SK-N-SH treated with all-trans-retinoic acid at 6 μM for 48 hours (cell line): ENCODE data around the gene SULT2B1.

Source experiments
- ATAC-seq: fragments of 200-7000 bp; cut with Tn5 transposase; 3 replicates; pipeline ENCODE4 v1.9.1; 2020; ENCODE audit warnings: mild to moderate bottlenecking, moderate library complexity
- ARNTL ChIP-seq: fragments of 450-650 bp; formaldehyde crosslinking; IDR thresholded peaks from 2 replicates; pipeline ENCODE4 v1.5.0; 2020; ENCODE audit warnings: low read depth, mild to moderate bottlenecking, moderate library complexity, borderline replicate concordance
- BACH2 ChIP-seq: fragments of 250-450 bp; sonication (Bioruptor Pico); IDR thresholded peaks from 2 replicates; pipeline ENCODE4 v1.9.0; 2021; ENCODE audit warnings: mild to moderate bottlenecking, borderline replicate concordance
- CSDC2 ChIP-seq: fragments of 250-450 bp; sonication (Bioruptor Pico); IDR thresholded peaks from 2 replicates; pipeline ENCODE4 v1.5.0; 2020; ENCODE audit warnings: mild to moderate bottlenecking, moderate library complexity
- ESRRG ChIP-seq: fragments of 250-450 bp; sonication (Bioruptor Pico); IDR thresholded peaks from 2 replicates; pipeline ENCODE4 v1.6.1; 2021; ENCODE audit warnings: mild to moderate bottlenecking
- GLIS3 ChIP-seq: fragments of 250-450 bp; sonication (Bioruptor Pico); IDR thresholded peaks from 2 replicates; pipeline ENCODE4 v1.5.0; 2020; ENCODE audit warnings: mild to moderate bottlenecking, moderate library complexity
- ISL1 ChIP-seq: fragments of 250-450 bp; sonication (Bioruptor Pico); IDR thresholded peaks from 2 replicates; pipeline ENCODE4 v2.1.2; 2022; ENCODE audit warnings: mild to moderate bottlenecking, moderate library complexity
- OSR1 ChIP-seq: fragments of 250-450 bp; sonication (Bioruptor Pico); IDR thresholded peaks from 2 replicates; pipeline ENCODE4 v1.8.0; 2022; ENCODE audit warnings: moderate library complexity, mild to moderate bottlenecking, inconsistent platforms
- PPARA ChIP-seq: fragments of 250-450 bp; sonication (Bioruptor Pico); IDR thresholded peaks from 2 replicates; pipeline ENCODE4 v1.5.0; 2020; ENCODE audit warnings: mild to moderate bottlenecking, borderline replicate concordance
- RARB ChIP-seq: fragments of 250-450 bp; sonication (Bioruptor Pico); IDR thresholded peaks from 2 replicates; pipeline ENCODE4 v1.8.0; 2021; ENCODE audit warnings: mild to moderate bottlenecking, moderate library complexity
- SNAI2 ChIP-seq: fragments of 250-450 bp; sonication (Bioruptor Pico); IDR thresholded peaks from 2 replicates; pipeline ENCODE4 v1.5.0; 2020; ENCODE audit warnings: mild to moderate bottlenecking, moderate library complexity
- TCF4 ChIP-seq: fragments of 250-450 bp; sonication (Bioruptor Pico); IDR thresholded peaks from 2 replicates; pipeline ENCODE4 v1.8.0; 2021; ENCODE audit warnings: mild to moderate bottlenecking, moderate library complexity, borderline replicate concordance
- TOX ChIP-seq: fragments of 250-450 bp; sonication (Bioruptor Pico); IDR thresholded peaks from 2 replicates; pipeline ENCODE4 v1.8.0; 2021; ENCODE audit warnings: mild to moderate bottlenecking, moderate library complexity, borderline replicate concordance
- ZC3H10 ChIP-seq: fragments of 250-450 bp; sonication (Bioruptor Pico); IDR thresholded peaks from 2 replicates; pipeline ENCODE4 v1.5.1; 2021; ENCODE audit warnings: mild to moderate bottlenecking, moderate library complexity
- ZFP3 ChIP-seq: fragments of 250-450 bp; sonication (Bioruptor Pico); IDR thresholded peaks from 2 replicates; pipeline ENCODE4 v1.5.0; 2020; ENCODE audit warnings: mild to moderate bottlenecking, moderate library complexity
- ZFP30 ChIP-seq: fragments of 450-650 bp; formaldehyde crosslinking; IDR thresholded peaks from 2 replicates; pipeline ENCODE4 v1.5.0; 2022; ENCODE audit warnings: mild to moderate bottlenecking, moderate library complexity
- ZNF565 ChIP-seq: fragments of 450-650 bp; formaldehyde crosslinking; conservative IDR thresholded peaks from 2 replicates; pipeline ENCODE4 v1.5.0; 2020; ENCODE audit warnings: low read depth, mild to moderate bottlenecking, moderate library complexity
- ZNF70 ChIP-seq: fragments of 450-650 bp; formaldehyde crosslinking; IDR thresholded peaks from 2 replicates; pipeline ENCODE4 v1.5.0; 2020; ENCODE audit warnings: mild to moderate bottlenecking, moderate library complexity
- ZNF8 ChIP-seq: fragments of 450-650 bp; formaldehyde crosslinking; IDR thresholded peaks from 2 replicates; pipeline ENCODE4 v1.5.0; 2020; ENCODE audit warnings: mild to moderate bottlenecking, moderate library complexity
- TF ChIP-seq, protein P1 (sequence below): fragments of 250-450 bp; sonication (Bioruptor Pico); IDR thresholded peaks from 2 replicates; pipeline ENCODE4 v1.8.0; 2020; ENCODE audit warnings: mild to moderate bottlenecking, moderate library complexity, borderline replicate concordance
- TF ChIP-seq, protein P2 (sequence below): fragments of 250-450 bp; sonication (Bioruptor Pico); IDR thresholded peaks from 2 replicates; pipeline ENCODE4 v1.5.0; 2020; ENCODE audit warnings: mild to moderate bottlenecking, moderate library complexity
- TF ChIP-seq, protein P3 (sequence below): fragments of 250-450 bp; sonication (Bioruptor Pico); IDR thresholded peaks from 2 replicates; pipeline ENCODE4 v1.5.1; 2020; ENCODE audit warnings: low read depth, mild to moderate bottlenecking, moderate library complexity

SULT2B1 gene

DNA sequence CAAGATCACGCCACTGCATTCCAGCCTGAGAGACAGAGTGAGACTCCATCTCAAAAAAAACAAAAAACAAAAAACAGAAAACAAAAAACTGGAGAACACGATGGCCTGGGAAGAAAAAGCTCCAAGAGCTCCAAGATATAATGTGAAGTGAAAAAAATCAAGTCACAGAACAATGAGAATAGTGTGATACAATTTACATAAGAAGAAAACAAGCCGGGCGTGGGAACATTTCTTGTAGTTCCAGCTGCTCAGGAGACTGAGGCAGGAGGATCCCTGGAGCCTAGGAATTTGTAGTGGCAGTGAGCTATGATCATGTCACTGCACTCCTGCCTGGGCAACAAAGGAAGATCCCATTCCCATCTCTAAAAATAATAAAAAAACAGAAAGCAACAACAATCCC, 31.8 kb upstream of the SULT2B1 start:
- no peak for TF ChIP-seq ESRRG
- ATAC-seq = no peak

DNA sequence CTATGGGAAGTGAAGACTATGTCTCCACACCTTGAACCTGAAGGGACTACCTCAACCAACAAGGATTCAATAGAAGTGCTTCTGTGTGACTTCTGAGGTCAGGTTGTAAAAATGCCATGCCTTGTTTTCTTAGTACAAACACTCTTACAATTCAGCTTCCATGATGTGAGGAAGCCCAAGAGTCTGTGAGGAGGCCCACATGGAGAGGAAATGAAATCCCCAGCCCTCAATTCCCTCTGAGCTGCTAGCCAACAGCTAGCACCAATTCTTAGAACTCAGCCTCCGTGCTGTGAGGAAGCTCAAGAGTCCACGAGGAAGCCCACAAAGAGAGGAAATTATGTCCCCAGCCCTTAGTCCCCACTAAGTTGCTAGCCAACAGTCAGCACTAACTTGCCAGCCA, 27.8 kb upstream of the SULT2B1 start:
- ATAC-seq = no peak
- peak; percentile 96 for TF ChIP-seq ZNF565 (CRISPR knock-in tag)
- no peak for TF ChIP-seq ZFP3 (CRISPR knock-in tag)

DNA sequence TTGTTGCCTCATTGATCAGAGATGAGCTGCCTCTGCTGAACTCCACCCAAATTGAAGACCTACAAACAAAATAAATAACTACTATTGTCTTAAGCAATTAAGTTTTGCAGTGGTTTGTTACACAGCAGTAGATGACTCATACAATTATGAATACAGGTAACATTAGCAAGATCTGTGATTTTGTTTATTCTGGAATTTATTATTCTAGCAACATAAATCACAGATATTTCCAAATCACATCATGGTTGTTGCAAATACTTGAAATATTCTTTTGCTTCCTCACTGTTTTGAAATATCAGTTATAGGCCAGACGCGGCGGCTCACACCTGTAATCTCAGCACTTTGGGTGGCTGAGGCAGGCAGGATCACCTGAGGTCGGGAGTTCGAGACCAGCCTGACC, 27.2 kb upstream of the SULT2B1 start:
- TF ChIP-seq CSDC2 (CRISPR knock-in tag) = no peak
- no peak for TF ChIP-seq BACH2
- no peak for TF ChIP-seq ZNF8
- TF ChIP-seq PPARA (CRISPR knock-in tag) = no peak
- no peak for TF ChIP-seq SNAI2
- TF ChIP-seq RARB = no peak
- no peak for ATAC-seq

DNA sequence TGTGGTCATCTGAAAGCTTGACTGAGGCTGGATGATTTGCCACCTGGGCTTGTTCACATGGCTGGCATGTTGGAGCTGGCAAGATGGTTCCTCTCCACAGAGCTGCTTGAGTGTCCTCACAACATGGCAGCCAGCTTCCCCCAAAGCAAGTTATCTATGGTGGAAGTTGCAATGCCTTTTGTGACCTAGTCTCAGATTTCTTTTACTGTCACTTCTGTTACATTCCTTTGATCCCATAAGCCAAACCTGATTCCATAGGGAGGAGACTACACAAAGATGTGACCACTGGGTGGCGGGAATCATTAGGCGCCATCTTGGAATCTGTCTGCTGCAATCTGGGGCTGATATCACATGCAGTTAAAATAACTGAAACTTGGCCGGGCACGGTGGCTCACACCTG, 22.8 kb upstream of the SULT2B1 start:
- peak; percentile 91 for TF ChIP-seq ZNF565 (CRISPR knock-in tag)
- no peak for TF ChIP-seq ARNTL
- TF ChIP-seq, all 23 proteins: peak for 1
- ATAC-seq = no peak

DNA sequence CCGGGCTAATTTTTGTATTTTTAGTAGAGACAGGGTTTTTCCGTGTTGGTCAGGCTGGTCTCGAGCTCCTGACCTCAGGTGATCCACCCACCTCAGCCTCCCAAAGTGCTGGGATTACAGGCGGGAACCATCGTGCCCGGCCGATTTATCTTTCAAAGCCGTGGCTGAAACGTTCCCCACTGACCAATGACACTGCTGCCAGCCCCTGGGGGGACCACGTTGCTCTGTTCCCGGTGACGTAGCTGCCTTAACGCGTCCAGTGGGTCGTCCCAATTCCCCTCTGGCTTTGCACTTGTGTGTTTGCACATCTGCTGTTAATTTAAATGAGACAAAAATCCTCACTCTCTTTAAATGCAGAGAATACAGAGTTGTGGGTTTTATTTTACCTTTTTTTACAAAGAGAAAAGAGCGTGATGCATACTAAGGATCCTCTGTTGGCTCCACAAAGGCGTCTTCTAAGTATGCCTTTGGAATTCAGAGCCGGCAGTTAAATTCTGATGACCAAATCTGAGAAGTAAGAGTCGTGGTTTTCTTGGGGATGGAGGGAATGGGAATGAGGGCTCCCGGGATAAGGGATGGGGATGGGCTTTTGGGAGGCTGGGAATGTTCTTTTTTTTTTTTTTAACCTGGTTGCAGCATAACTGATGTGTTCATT, 21.8 kb upstream of the SULT2B1 start:
- ATAC-seq = peak; percentile 71
- no peak for TF ChIP-seq ZNF70 (CRISPR knock-in tag)
- peak; percentile 16; the same call in 1 of the 2 replicates for TF ChIP-seq TCF4 (CRISPR knock-in tag)
- TF ChIP-seq ZFP3 (CRISPR knock-in tag) = no peak
- no peak for TF ChIP-seq GLIS3 (CRISPR knock-in tag)
- TF ChIP-seq ZNF8 = no peak
- TF ChIP-seq SNAI2 = no peak
- TF ChIP-seq ZC3H10 (CRISPR knock-in tag) = no peak
- no peak for TF ChIP-seq TOX

DNA sequence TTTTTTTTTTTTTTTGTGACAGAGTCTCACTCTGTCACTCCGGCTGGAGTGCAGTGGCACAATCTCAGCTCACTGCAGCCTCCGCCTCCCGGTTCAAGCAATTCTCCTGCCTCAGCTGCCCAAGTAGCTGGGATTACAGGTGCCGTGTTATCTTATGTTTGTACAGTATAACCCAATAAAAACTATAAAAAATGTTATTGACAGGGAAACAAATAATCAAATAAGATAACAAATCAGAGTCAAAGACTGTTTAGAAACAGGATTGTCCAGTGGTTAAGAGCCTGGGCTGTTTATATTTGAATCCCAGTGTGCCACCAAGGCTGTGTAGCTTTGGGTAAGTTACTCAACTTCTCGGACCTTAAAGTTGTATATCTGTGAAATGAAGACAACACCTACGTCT, 21.2 kb upstream of the SULT2B1 start:
- TF ChIP-seq ZC3H10 (CRISPR knock-in tag) (no peak), ISL1 (CRISPR knock-in tag) (no peak), BACH2 (no peak), PPARA (CRISPR knock-in tag) (no peak), TCF4 (CRISPR knock-in tag) (no peak), SNAI2 (no peak), ZNF8 (no peak), TOX (no peak), ZFP30 (CRISPR knock-in tag) (no peak), GLIS3 (CRISPR knock-in tag) (no peak), ZNF70 (CRISPR knock-in tag) (no peak), ARNTL (no peak), ZFP3 (CRISPR knock-in tag) (no peak), RARB (no peak), OSR1 (CRISPR knock-in tag) (no peak)
- TF ChIP-seq, protein P1, sequence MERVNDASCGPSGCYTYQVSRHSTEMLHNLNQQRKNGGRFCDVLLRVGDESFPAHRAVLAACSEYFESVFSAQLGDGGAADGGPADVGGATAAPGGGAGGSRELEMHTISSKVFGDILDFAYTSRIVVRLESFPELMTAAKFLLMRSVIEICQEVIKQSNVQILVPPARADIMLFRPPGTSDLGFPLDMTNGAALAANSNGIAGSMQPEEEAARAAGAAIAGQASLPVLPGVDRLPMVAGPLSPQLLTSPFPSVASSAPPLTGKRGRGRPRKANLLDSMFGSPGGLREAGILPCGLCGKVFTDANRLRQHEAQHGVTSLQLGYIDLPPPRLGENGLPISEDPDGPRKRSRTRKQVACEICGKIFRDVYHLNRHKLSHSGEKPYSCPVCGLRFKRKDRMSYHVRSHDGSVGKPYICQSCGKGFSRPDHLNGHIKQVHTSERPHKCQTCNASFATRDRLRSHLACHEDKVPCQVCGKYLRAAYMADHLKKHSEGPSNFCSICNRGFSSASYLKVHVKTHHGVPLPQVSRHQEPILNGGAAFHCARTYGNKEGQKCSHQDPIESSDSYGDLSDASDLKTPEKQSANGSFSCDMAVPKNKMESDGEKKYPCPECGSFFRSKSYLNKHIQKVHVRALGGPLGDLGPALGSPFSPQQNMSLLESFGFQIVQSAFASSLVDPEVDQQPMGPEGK (CRISPR knock-in tag) = no peak
- TF ChIP-seq, protein P2, sequence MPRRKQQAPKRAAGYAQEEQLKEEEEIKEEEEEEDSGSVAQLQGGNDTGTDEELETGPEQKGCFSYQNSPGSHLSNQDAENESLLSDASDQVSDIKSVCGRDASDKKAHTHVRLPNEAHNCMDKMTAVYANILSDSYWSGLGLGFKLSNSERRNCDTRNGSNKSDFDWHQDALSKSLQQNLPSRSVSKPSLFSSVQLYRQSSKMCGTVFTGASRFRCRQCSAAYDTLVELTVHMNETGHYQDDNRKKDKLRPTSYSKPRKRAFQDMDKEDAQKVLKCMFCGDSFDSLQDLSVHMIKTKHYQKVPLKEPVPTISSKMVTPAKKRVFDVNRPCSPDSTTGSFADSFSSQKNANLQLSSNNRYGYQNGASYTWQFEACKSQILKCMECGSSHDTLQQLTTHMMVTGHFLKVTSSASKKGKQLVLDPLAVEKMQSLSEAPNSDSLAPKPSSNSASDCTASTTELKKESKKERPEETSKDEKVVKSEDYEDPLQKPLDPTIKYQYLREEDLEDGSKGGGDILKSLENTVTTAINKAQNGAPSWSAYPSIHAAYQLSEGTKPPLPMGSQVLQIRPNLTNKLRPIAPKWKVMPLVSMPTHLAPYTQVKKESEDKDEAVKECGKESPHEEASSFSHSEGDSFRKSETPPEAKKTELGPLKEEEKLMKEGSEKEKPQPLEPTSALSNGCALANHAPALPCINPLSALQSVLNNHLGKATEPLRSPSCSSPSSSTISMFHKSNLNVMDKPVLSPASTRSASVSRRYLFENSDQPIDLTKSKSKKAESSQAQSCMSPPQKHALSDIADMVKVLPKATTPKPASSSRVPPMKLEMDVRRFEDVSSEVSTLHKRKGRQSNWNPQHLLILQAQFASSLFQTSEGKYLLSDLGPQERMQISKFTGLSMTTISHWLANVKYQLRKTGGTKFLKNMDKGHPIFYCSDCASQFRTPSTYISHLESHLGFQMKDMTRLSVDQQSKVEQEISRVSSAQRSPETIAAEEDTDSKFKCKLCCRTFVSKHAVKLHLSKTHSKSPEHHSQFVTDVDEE (CRISPR knock-in tag) = no peak
- TF ChIP-seq, protein P3, sequence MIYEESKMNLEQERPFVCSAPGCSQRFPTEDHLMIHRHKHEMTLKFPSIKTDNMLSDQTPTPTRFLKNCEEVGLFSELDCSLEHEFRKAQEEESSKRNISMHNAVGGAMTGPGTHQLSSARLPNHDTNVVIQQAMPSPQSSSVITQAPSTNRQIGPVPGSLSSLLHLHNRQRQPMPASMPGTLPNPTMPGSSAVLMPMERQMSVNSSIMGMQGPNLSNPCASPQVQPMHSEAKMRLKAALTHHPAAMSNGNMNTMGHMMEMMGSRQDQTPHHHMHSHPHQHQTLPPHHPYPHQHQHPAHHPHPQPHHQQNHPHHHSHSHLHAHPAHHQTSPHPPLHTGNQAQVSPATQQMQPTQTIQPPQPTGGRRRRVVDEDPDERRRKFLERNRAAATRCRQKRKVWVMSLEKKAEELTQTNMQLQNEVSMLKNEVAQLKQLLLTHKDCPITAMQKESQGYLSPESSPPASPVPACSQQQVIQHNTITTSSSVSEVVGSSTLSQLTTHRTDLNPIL (CRISPR knock-in tag) = no peak
- no peak for ATAC-seq
